Measurements from ENCODE around the gene ABCC11.

ABCC11 gene

DNA sequence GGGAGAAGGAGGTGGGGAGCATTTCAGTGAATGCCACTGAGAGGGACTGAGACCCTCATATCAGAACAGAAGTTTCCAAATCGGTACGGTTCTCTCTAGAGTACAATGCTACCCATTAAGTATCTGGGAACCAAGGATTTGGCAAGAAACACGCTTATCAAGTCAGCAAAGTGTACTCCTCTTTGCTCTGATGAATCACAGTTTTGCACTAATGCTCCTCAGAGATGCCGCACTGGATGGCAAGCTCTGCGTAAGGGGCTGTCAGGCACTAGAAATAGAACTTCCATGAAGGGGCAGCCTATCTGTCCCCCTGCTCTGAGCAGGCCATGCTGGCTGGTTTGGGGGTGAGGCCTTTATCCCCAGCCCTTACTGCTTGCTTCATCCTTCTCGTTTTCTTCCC lies 86.8 kb downstream of the ABCC11 start:
- no peaks in the 10 kb centered on the region for H3K27me3 ChIP-seq (ENCODE audit: insufficient read depth, low read length)
- H3K4me1 ChIP-seq (ENCODE audit: insufficient read depth, low read length): no peaks in the 10 kb centered on the region
- no peak overlapping the region for H3K4me3 ChIP-seq (ENCODE audit: low read length)
- H3K9me3 ChIP-seq (ENCODE audit: low read length): no peaks in the 10 kb centered on the region
- no peak overlapping the region for H2AFZ ChIP-seq (ENCODE audit: low read depth, low read length)
- H3K36me3 ChIP-seq (ENCODE audit: insufficient read depth, low read length): no peaks in the 10 kb centered on the region

DNA sequence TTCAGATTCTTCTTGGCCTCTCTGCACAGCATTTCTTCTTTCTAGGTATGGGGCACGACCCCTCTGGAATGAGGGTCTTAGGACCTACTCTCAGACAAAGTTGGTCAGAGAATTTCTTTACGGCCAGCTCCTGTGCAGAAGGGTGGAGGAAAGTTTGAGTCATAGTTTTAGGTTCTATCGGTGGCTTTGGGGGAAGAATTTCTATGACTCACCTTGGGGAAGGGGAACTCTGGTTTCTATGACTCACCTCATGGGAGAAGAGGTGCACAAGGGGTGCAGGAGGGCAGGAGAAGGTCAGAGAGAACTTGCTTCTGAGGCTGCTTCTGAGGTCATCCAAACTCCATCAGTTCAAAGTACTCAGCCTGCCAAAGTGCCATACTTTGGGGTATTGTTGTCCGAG lies 89.0 kb downstream of the ABCC11 start:
- H3K9me3 ChIP-seq (ENCODE audit: low read length): no peaks in the 10 kb centered on the region
- H2AFZ ChIP-seq (ENCODE audit: low read depth, low read length): no peak overlapping the region
- no peak overlapping the region for H3K4me3 ChIP-seq (ENCODE audit: low read length)
- no peaks in the 10 kb centered on the region for H3K4me1 ChIP-seq (ENCODE audit: insufficient read depth, low read length)
- peaks cover 3% of the 10 kb centered on the region for H3K27me3 ChIP-seq (ENCODE audit: insufficient read depth, low read length)
- H3K36me3 ChIP-seq (ENCODE audit: insufficient read depth, low read length): no peaks in the 10 kb centered on the region

- Histone ChIP-seq H3K4me3 (ENCODE audit: low read length) (no peak overlapping the region), H2AFZ (ENCODE audit: low read depth, low read length) (no peak overlapping the region)
Measured at GRCh38 chr16:48157794-48158193, 89.5 kb downstream of the ABCC11 start.

GRCh38 chr16:48157302-48157701 lies 90.0 kb downstream of the ABCC11 start:
- no peaks in the 10 kb centered on the region for H3K9me3 ChIP-seq (ENCODE audit: low read length)
- H3K4me1 ChIP-seq (ENCODE audit: insufficient read depth, low read length): no peaks in the 10 kb centered on the region
- H3K36me3 ChIP-seq (ENCODE audit: insufficient read depth, low read length): no peaks in the 10 kb centered on the region
- peaks cover 3% of the 10 kb centered on the region for H3K27me3 ChIP-seq (ENCODE audit: insufficient read depth, low read length)
- no peak overlapping the region for H2AFZ ChIP-seq (ENCODE audit: low read depth, low read length)
- no peak overlapping the region for H3K4me3 ChIP-seq (ENCODE audit: low read length)

More at GRCh38 chr16:48157794-48158193, 89.5 kb downstream of the ABCC11 start:
- Histone ChIP-seq H3K9me3 (ENCODE audit: low read length) (no peaks in the 10 kb centered on the region), H3K36me3 (ENCODE audit: insufficient read depth, low read length) (no peaks in the 10 kb centered on the region), H3K4me1 (ENCODE audit: insufficient read depth, low read length) (no peaks in the 10 kb centered on the region), H3K27me3 (ENCODE audit: insufficient read depth, low read length) (peaks cover 3% of the 10 kb centered on the region)

GRCh38 chr16:48156790-48157209 lies 90.5 kb downstream of the ABCC11 start:
- Histone ChIP-seq H3K9me3 (ENCODE audit: low read length) (no peaks in the 10 kb centered on the region), H3K4me1 (ENCODE audit: insufficient read depth, low read length) (no peaks in the 10 kb centered on the region), H3K27me3 (ENCODE audit: insufficient read depth, low read length) (peaks cover 3% of the 10 kb centered on the region), H2AFZ (ENCODE audit: low read depth, low read length) (no peak overlapping the region), H3K4me3 (ENCODE audit: low read length) (no peak overlapping the region), H3K36me3 (ENCODE audit: insufficient read depth, low read length) (no peaks in the 10 kb centered on the region)

DNA sequence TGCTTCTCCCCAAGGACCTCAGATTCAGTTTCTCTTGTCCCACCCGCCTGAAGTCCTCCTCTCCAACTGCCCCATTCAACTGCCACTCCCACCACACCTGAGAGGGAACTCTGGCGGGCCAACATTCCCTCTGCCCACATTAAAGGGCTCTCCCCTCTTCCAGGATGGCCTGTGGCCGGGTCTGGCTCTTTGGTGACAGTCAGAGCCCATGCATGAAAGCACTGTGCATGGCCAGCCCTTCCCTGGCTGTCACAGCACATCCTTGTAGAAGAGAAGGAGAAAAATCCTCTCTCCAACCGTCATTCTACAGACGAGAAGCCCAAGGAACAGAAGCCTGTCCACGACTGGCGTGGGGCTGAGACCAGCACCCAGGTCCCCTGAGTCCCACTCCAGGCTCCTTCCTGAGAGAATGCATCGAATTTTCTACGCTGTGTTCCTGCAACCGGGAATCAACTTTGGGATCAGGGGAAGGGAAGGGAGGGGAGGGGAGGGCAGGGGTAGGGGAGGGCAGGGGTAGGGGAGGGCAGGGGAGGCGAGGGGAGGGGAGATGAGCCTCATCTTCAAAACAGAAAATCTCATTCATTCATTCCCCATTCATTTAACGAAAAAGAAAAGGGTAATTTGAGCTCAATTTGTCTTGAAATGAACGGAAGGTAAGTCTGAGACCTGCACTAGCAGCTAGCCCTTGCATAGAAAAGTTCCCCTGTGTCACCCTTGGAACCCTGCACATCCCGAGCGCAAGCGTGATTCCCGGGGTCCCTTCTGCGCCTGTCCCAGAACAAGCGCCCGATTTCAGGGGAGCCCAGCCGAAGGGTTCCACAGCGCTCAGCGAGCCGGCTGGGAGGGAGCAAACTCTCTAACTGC lies 91.2 kb downstream of the ABCC11 start, which contains the start of gene ABCC12:
Gene ABCC12 (minus strand): TSS at position 68 of the 864 bp plus-strand sequence. CDS start 9,569 bp downstream, outside the sequence.
- Histone ChIP-seq H3K9me3 (ENCODE audit: low read length) (no peaks in the 10 kb centered on the region), H2AFZ (ENCODE audit: low read depth, low read length) (no peak within 1 kb of the TSS), H3K27me3 (ENCODE audit: insufficient read depth, low read length) (peaks cover 3% of the 10 kb centered on the region), H3K4me3 (ENCODE audit: low read length) (no peak within 1 kb of the TSS), H3K4me1 (ENCODE audit: insufficient read depth, low read length) (no peaks in the 10 kb centered on the region), H3K36me3 (ENCODE audit: insufficient read depth, low read length) (no peaks in the 10 kb centered on the region)

DNA sequence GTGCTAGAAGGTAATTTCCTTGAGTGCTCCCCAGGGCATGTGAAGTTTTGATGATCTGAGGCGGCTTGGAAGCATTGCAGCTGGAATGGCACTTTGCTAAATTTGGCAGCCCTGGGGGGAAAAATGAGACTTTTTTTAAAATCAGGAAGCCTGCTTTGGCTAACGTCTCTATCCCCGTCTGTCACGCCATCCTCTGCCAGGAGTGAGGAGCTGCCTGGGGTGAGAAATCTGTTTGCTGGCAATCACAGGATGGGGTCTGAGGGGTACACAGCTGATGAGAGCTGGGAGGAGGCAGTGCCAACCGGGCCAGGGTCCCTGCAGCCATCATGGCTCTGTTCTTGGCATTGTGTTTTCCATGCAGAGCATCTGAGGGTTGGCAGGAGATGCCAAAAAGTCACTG lies 93.6 kb downstream of the ABCC11 start:
- Histone ChIP-seq H2AFZ (ENCODE audit: low read depth, low read length) (no peak overlapping the region), H3K9me3 (ENCODE audit: low read length) (no peaks in the 10 kb centered on the region), H3K4me3 (ENCODE audit: low read length) (no peak overlapping the region), H3K36me3 (ENCODE audit: insufficient read depth, low read length) (no peaks in the 10 kb centered on the region), H3K27me3 (ENCODE audit: insufficient read depth, low read length) (peaks cover 3% of the 10 kb centered on the region), H3K4me1 (ENCODE audit: insufficient read depth, low read length) (no peaks in the 10 kb centered on the region)

GRCh38 chr16:48152226-48152625 lies 95.1 kb downstream of the ABCC11 start:
- Histone ChIP-seq H3K36me3 (ENCODE audit: insufficient read depth, low read length) (no peaks in the 10 kb centered on the region), H3K9me3 (ENCODE audit: low read length) (no peaks in the 10 kb centered on the region), H3K4me3 (ENCODE audit: low read length) (no peak overlapping the region), H2AFZ (ENCODE audit: low read depth, low read length) (no peak overlapping the region), H3K27me3 (ENCODE audit: insufficient read depth, low read length) (peaks cover 3% of the 10 kb centered on the region), H3K4me1 (ENCODE audit: insufficient read depth, low read length) (no peaks in the 10 kb centered on the region)

- Histone ChIP-seq H2AFZ (ENCODE audit: low read depth, low read length) (no peak overlapping the region), H3K36me3 (ENCODE audit: insufficient read depth, low read length) (no peaks in the 10 kb centered on the region), H3K9me3 (ENCODE audit: low read length) (no peaks in the 10 kb centered on the region), H3K4me3 (ENCODE audit: low read length) (no peak overlapping the region), H3K27me3 (ENCODE audit: insufficient read depth, low read length) (peaks cover 3% of the 10 kb centered on the region), H3K4me1 (ENCODE audit: insufficient read depth, low read length) (no peaks in the 10 kb centered on the region)
Measured at GRCh38 chr16:48150707-48151106, 96.6 kb downstream of the ABCC11 start.

- Histone ChIP-seq H2AFZ (ENCODE audit: low read depth, low read length) (no peak overlapping the region), H3K4me1 (ENCODE audit: insufficient read depth, low read length) (peaks cover 11% of the 10 kb centered on the region), H3K36me3 (ENCODE audit: insufficient read depth, low read length) (no peaks in the 10 kb centered on the region), H3K9me3 (ENCODE audit: low read length) (no peaks in the 10 kb centered on the region), H3K4me3 (ENCODE audit: low read length) (no peak overlapping the region), H3K27me3 (ENCODE audit: insufficient read depth, low read length) (no peaks in the 10 kb centered on the region)
Measured at GRCh38 chr16:48146710-48147109, 100.6 kb downstream of the ABCC11 start.

DNA sequence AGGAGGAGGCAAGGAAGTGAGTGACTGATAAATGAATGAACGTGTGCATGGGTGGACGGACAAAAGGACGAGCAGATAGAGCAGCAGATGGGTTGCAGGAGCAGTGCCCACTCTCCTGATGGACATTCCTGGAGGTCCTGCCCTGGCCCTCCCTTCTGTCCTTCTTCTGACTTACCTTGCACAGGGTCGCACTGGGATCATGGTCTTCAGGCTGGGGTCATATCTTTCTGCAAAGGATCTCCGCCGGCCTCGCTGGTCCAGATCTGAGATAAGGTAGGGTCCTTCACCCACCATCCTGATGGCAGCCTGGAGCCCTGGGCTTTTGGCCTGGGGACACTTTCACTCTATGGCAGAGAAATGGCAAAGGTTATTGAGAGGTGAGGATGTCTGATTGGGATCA lies 101.2 kb downstream of the ABCC11 start:
- no peaks in the 10 kb centered on the region for H3K9me3 ChIP-seq (ENCODE audit: low read length)
- H2AFZ ChIP-seq (ENCODE audit: low read depth, low read length): no peak overlapping the region
- H3K27me3 ChIP-seq (ENCODE audit: insufficient read depth, low read length): no peaks in the 10 kb centered on the region
- no peak overlapping the region for H3K4me3 ChIP-seq (ENCODE audit: low read length)
- H3K36me3 ChIP-seq (ENCODE audit: insufficient read depth, low read length): no peaks in the 10 kb centered on the region
- H3K4me1 ChIP-seq (ENCODE audit: insufficient read depth, low read length): peaks cover 11% of the 10 kb centered on the region

DNA sequence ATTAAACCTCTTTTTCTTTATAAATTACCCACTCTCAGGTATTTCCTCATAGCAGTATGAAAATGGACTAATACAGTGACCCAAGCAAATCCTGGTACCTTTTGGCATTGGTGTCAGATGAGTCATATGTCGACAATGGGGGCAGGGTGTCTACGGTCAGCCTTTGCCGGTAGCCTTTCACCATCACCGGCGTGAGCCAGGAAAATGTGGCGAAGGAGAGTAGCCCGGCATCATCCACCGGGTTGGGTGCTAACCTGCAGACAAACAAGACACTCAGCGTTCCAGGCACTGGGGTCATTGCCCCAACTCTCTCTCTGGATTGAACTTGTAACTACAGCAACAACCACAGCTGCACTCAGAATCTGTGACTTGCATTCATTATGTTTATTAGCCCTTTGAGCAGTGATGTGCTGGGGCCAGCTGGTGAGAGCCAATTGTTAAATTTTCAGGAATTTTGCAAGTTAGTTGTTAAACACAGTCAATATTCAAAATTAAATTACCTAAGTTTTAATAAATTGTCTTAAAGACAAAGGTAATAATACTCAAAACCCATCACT lies 103.4 kb downstream of the ABCC11 start:
- no peaks in the 10 kb centered on the region for H3K36me3 ChIP-seq (ENCODE audit: insufficient read depth, low read length)
- no peaks in the 10 kb centered on the region for H3K27me3 ChIP-seq (ENCODE audit: insufficient read depth, low read length)
- H2AFZ ChIP-seq (ENCODE audit: low read depth, low read length): no peak overlapping the region
- H3K9me3 ChIP-seq (ENCODE audit: low read length): no peaks in the 10 kb centered on the region
- H3K4me1 ChIP-seq (ENCODE audit: insufficient read depth, low read length): peaks cover 11% of the 10 kb centered on the region
- H3K4me3 ChIP-seq (ENCODE audit: low read length): no peak overlapping the region

- Histone ChIP-seq H3K4me1 (ENCODE audit: insufficient read depth, low read length) (peaks cover 11% of the 10 kb centered on the region), H2AFZ (ENCODE audit: low read depth, low read length) (no peak overlapping the region), H3K27me3 (ENCODE audit: insufficient read depth, low read length) (no peaks in the 10 kb centered on the region), H3K36me3 (ENCODE audit: insufficient read depth, low read length) (no peaks in the 10 kb centered on the region), H3K9me3 (ENCODE audit: low read length) (no peaks in the 10 kb centered on the region), H3K4me3 (ENCODE audit: low read length) (no peak overlapping the region)
Measured at GRCh38 chr16:48140821-48141220, 106.5 kb downstream of the ABCC11 start.
